Measurements from ENCODE around the gene EYS.

GRCh38 chr6:63929111-63929510 is 1777.9 kb downstream of the EYS start:
- TF ChIP-seq, protein P1, sequence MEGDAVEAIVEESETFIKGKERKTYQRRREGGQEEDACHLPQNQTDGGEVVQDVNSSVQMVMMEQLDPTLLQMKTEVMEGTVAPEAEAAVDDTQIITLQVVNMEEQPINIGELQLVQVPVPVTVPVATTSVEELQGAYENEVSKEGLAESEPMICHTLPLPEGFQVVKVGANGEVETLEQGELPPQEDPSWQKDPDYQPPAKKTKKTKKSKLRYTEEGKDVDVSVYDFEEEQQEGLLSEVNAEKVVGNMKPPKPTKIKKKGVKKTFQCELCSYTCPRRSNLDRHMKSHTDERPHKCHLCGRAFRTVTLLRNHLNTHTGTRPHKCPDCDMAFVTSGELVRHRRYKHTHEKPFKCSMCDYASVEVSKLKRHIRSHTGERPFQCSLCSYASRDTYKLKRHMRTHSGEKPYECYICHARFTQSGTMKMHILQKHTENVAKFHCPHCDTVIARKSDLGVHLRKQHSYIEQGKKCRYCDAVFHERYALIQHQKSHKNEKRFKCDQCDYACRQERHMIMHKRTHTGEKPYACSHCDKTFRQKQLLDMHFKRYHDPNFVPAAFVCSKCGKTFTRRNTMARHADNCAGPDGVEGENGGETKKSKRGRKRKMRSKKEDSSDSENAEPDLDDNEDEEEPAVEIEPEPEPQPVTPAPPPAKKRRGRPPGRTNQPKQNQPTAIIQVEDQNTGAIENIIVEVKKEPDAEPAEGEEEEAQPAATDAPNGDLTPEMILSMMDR (IDR thresholded peaks at IDR 0.05; ENCODE audit: low read depth, low read length), result no peak
- no peak for TF ChIP-seq POLR2A (IDR thresholded peaks at IDR 0.05; ENCODE audit: extremely low read depth, insufficient read length)
- TF ChIP-seq MYC (IDR thresholded peaks at IDR 0.05; ENCODE audit: low read depth, low read length), result no peak
- no peak for TF ChIP-seq MAX (IDR thresholded peaks at IDR 0.05; ENCODE audit: low read depth, low read length)
